Astrocyte (in vitro differentiated cells and primary cell): ENCODE measurements around the gene C11orf98. TPM values are rescaled to one million over a fixed set of nuclear protein-coding genes. Genes with fewer than 3 reads are reported as not detected.
"Not testable (repeated sequence)": the region's sequence is repeated elsewhere in the genome, so short reads cannot be mapped to it uniquely, and the experiment has no call there.

Experiments
- DNase-seq: peaks from one replicate; pipeline ENCODE4 v3.0.0-alpha.2; 2010; ENCODE audit warnings: low read depth
- FAIRE-seq: peaks from 2 replicates; lab custom pipeline; 2011; peaks lifted over from hg19 to GRCh38; lab: Jason Lieb, UNC
- H2AFZ ChIP-seq: 2 replicates; pipeline ENCODE4 v1.6.0; 2012; ENCODE audit warnings: low read depth, low read length, inconsistent platforms
- H3K27ac ChIP-seq: 2 replicates; pipeline ENCODE4 v1.5.1; 2011; ENCODE audit warnings: low read depth, low read length, inconsistent platforms
- H3K27me3 ChIP-seq: 2 replicates; pipeline ENCODE4 v1.6.0; 2011; ENCODE audit warnings: low read length, inconsistent platforms; ENCODE audit not compliant: insufficient read depth
- H3K36me3 ChIP-seq: 2 replicates; pipeline ENCODE4 v1.5.1; 2011; ENCODE audit warnings: low read length, inconsistent platforms; ENCODE audit not compliant: insufficient read depth
- H3K4me1 ChIP-seq: 2 replicates; pipeline ENCODE4 v1.5.1; 2011; ENCODE audit warnings: low read length, inconsistent platforms; ENCODE audit not compliant: insufficient read depth
- H3K4me2 ChIP-seq: 2 replicates; pipeline ENCODE4 v1.6.0; 2012; ENCODE audit warnings: low read length, inconsistent platforms
- H3K4me3 ChIP-seq: 2 replicates; pipeline ENCODE4 v1.5.1; 2011; ENCODE audit warnings: low read depth, mild to moderate bottlenecking, low read length, inconsistent platforms; ENCODE audit not compliant: insufficient read depth
- H3K79me2 ChIP-seq: 2 replicates; pipeline ENCODE4 v1.6.0; 2012; ENCODE audit warnings: mild to moderate bottlenecking, low read length, inconsistent platforms; ENCODE audit not compliant: insufficient read depth
- H3K9ac ChIP-seq: 2 replicates; pipeline ENCODE4 v1.6.0; 2012; ENCODE audit warnings: mild to moderate bottlenecking, low read length, inconsistent platforms
- H3K9me3 ChIP-seq: 2 replicates; pipeline ENCODE4 v1.5.1; 2012; ENCODE audit warnings: low read depth, mild to moderate bottlenecking, low read length, inconsistent platforms; ENCODE audit not compliant: insufficient read depth
- H4K20me1 ChIP-seq: 2 replicates; pipeline ENCODE4 v1.6.0; 2012; ENCODE audit warnings: low read length, inconsistent platforms; ENCODE audit not compliant: insufficient read depth
- H3K27ac Mint-ChIP-seq: one replicate; pipeline ENCODE4 v1.8.0; 2021; ENCODE audit warnings: mild to moderate bottlenecking, mixed read lengths; ENCODE audit not compliant: unreplicated experiment
- H3K27me3 Mint-ChIP-seq: one replicate; pipeline ENCODE4 v1.8.0; 2021; ENCODE audit warnings: low read depth, mixed read lengths; ENCODE audit not compliant: unreplicated experiment
- H3K36me3 Mint-ChIP-seq: one replicate; pipeline ENCODE4 v1.8.0; 2021; ENCODE audit warnings: low read depth, mixed read lengths; ENCODE audit not compliant: unreplicated experiment
- H3K4me1 Mint-ChIP-seq: one replicate; pipeline ENCODE4 v1.8.0; 2021; ENCODE audit warnings: low read depth, mixed read lengths; ENCODE audit not compliant: unreplicated experiment
- H3K4me3 Mint-ChIP-seq: one replicate; pipeline ENCODE4 v1.8.0; 2021; ENCODE audit warnings: mild to moderate bottlenecking, moderate library complexity, mixed read lengths; ENCODE audit not compliant: unreplicated experiment
- H3K9me3 Mint-ChIP-seq: one replicate; pipeline ENCODE4 v1.8.0; 2021; ENCODE audit warnings: mild to moderate bottlenecking, mixed read lengths; ENCODE audit not compliant: unreplicated experiment
- CTCF ChIP-seq: IDR thresholded peaks from 2 replicates; pipeline ENCODE4 v1.5.1; 2011; ENCODE audit warnings: low read depth, mild to moderate bottlenecking, inconsistent platforms, low read length, moderate library complexity; ENCODE audit not compliant: insufficient read depth
- EZH2 ChIP-seq: IDR thresholded peaks from 2 replicates; pipeline ENCODE4 v1.6.1; 2012; ENCODE audit warnings: mild to moderate bottlenecking, low read length, inconsistent platforms; ENCODE audit not compliant: insufficient read depth
- total RNA-seq: library from RNA; stranded (reverse); gene quantifications from 2 replicates; pipeline ENCODE4 v1.2.1, GENCODE V29; 2021

The C11orf98 gene
- total RNA-seq, 1 donor from 2014 or later, result 69.8 TPM

GRCh38 chr11:62676698-62677097, 11.7 kb upstream of the C11orf98 start:
- no peak overlapping the region for H3K27ac ChIP-seq
- DNase-seq, result no peak
- no peaks in the 10 kb centered on the region for H3K9me3 ChIP-seq
- Mint-ChIP-seq H3K27ac (no peak overlapping the region), H3K36me3 (peaks cover 5% of the 10 kb centered on the region), H3K4me1 (peaks cover 15% of the 10 kb centered on the region), H3K27me3 (no peaks in the 10 kb centered on the region), H3K4me3 (no peak overlapping the region), H3K9me3 (no peaks in the 10 kb centered on the region)
- H2AFZ ChIP-seq, result no peak overlapping the region
- H3K79me2 ChIP-seq, result peaks cover 55% of the 10 kb centered on the region
- TF ChIP-seq EZH2 (no peak), CTCF (no peak)
- no peak overlapping the region for H3K4me2 ChIP-seq
- peaks cover 11% of the 10 kb centered on the region for H3K36me3 ChIP-seq
- H3K4me1 ChIP-seq, result peaks cover 18% of the 10 kb centered on the region
- H3K27me3 ChIP-seq, result no peaks in the 10 kb centered on the region
- no peak for FAIRE-seq
- H3K4me3 ChIP-seq, result no peak overlapping the region
- no peak overlapping the region for H3K9ac ChIP-seq
- H4K20me1 ChIP-seq, result peaks cover 4% of the 10 kb centered on the region

- Histone ChIP-seq H3K4me1 (peaks cover 22% of the 10 kb centered on the region), H3K36me3 (peaks cover 11% of the 10 kb centered on the region), H3K79me2 (peaks cover 63% of the 10 kb centered on the region)
- H3K27me3 Mint-ChIP-seq, H2AFZ ChIP-seq, H3K36me3 Mint-ChIP-seq, H3K27ac Mint-ChIP-seq, H3K4me3 Mint-ChIP-seq, FAIRE-seq, H4K20me1 ChIP-seq, H3K27ac ChIP-seq, DNase-seq, H3K9me3 Mint-ChIP-seq, H3K27me3 ChIP-seq, H3K4me3 ChIP-seq, H3K4me2 ChIP-seq, H3K9ac ChIP-seq, H3K9me3 ChIP-seq: not testable (repeated sequence)
- H3K4me1 Mint-ChIP-seq, result peaks cover 12% of the 10 kb centered on the region
Measured at GRCh38 chr11:62675415-62675814, 10.4 kb upstream of the C11orf98 start.

GRCh38 chr11:62673196-62673525, 8.2 kb upstream of the C11orf98 start:
- H3K4me2 ChIP-seq, result peak overlapping the region; percentile 94
- peak overlapping the region; percentile 92 for H3K4me3 Mint-ChIP-seq
- H3K4me1 Mint-ChIP-seq, result peaks cover 12% of the 10 kb centered on the region
- no peak overlapping the region for H2AFZ ChIP-seq
- no peak overlapping the region for H3K9ac ChIP-seq
- H3K79me2 ChIP-seq, result peaks cover 57% of the 10 kb centered on the region
- no peaks in the 10 kb centered on the region for H3K9me3 ChIP-seq
- H3K4me3 ChIP-seq, result no peak overlapping the region
- H3K4me1 ChIP-seq, result peaks cover 15% of the 10 kb centered on the region
- DNase-seq (no peak), FAIRE-seq (no peak)
- H3K36me3 ChIP-seq, result peaks cover 11% of the 10 kb centered on the region
- H3K36me3 Mint-ChIP-seq, result peaks cover 7% of the 10 kb centered on the region
- no peak overlapping the region for H3K27ac ChIP-seq
- no peak for TF ChIP-seq EZH2
- no peak for TF ChIP-seq CTCF
- H3K27ac Mint-ChIP-seq, result no peak overlapping the region
- no peaks in the 10 kb centered on the region for H3K27me3 Mint-ChIP-seq
- no peaks in the 10 kb centered on the region for H3K27me3 ChIP-seq
- H3K9me3 Mint-ChIP-seq, result no peaks in the 10 kb centered on the region
- peaks cover 7% of the 10 kb centered on the region for H4K20me1 ChIP-seq
